Measurements from ENCODE around the gene CASQ1.

CASQ1 gene

DNA sequence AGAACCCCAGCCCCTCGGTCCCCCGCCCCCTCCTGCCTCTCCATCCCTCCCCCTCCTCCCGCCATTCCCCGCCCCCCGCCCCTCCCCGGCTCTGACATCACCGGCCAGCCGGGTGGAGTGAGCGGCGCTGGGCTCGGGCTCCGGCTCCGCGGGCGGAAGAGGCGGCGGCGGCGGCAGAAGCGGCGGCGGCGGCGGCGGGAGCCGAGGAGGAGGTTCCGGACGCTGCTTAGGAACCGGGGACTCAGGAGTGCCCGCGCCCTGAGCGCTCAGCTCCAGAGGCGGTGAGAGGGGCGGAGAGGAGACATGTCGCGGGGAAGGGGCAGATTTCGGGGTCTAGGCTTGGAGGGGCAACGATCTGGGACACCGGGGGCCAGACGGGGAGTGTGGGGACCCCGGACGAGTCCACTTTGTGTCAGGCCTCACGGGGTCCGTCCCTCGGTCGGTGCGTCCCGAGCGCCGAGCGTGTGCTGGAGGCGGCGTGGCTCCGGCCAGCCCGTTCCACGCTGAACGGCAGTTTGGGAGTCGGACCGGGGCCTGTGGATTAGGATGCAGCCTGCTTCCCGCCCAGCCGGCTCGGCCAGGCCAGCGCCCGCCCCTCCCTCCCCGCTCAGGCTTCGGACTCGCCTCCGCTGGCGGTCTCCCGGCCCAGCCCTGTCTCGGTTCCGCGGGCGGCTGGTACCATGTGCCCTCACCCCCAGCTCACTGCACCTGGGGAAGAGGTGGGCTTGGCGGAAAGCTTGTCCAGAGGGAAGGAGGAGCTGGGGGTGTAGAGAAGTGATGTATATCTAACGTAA lies 15.1 kb downstream of the CASQ1 start, which contains the start of gene PEA15:
TSS of gene PEA15 (plus strand) at position 143 of the 794 bp plus-strand sequence. CDS start 6,161 bp downstream, outside the sequence.
- Histone ChIP-seq H3K4me1 (ENCODE audit: control insufficient read depth, insufficient read depth, low read length) (peaks cover 54% of the 10 kb centered on the region), H3K27me3 (ENCODE audit: control insufficient read depth in 1 of 2, insufficient read depth in 2 of 2, low read length in 2 of 2) (no peaks in the 10 kb centered on the region), H3K36me3 (ENCODE audit: control insufficient read depth in 2 of 2, insufficient read depth in 2 of 2, low read length in 2 of 2) (peaks cover 0 to 6% of the 10 kb centered on the region in 2 donors), H3K9ac (ENCODE audit: low read length in 2 of 2) (peak within 1 kb of the TSS; percentile 90 to 92), H3K27ac (ENCODE audit: low read length) (peak within 1 kb of the TSS; percentile 85), H3K4me3 (ENCODE audit: low read length in 2 of 2) (peak within 1 kb of the TSS; percentile 91 to 93), H3K9me3 (ENCODE audit: control insufficient read depth in 2 of 2, low read length in 2 of 2) (no peaks in the 10 kb centered on the region)

DNA sequence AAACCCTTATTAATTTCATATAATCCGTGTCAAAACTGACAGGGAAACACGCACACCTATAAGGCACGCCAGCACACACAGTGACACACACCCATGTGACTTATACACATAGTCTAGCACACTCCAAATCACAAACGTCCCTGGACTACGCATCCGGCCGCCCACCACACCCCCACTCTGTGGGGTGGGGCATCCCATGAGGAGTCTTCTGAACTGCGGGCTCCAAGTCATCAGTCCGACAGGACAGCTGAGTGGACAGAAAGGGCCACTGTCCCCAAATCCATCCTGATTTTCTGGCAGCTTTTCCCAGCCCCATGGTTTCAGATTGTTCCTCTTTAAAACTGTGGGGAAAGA lies 15.6 kb downstream of the CASQ1 start:
- peaks cover 0 to 6% of the 10 kb centered on the region in 2 donors for H3K36me3 ChIP-seq (ENCODE audit: control insufficient read depth in 2 of 2, insufficient read depth in 2 of 2, low read length in 2 of 2)
- peak overlapping the region; percentile 90 to 92 for H3K9ac ChIP-seq (ENCODE audit: low read length in 2 of 2)
- peaks cover 60% of the 10 kb centered on the region for H3K4me1 ChIP-seq (ENCODE audit: control insufficient read depth, insufficient read depth, low read length)
- H3K27ac ChIP-seq (ENCODE audit: low read length): peak overlapping the region; percentile 85
- H3K27me3 ChIP-seq (ENCODE audit: control insufficient read depth in 1 of 2, insufficient read depth in 2 of 2, low read length in 2 of 2): no peaks in the 10 kb centered on the region
- H3K4me3 ChIP-seq (ENCODE audit: low read length in 2 of 2): peak overlapping the region; percentile 91 to 93
- no peaks in the 10 kb centered on the region for H3K9me3 ChIP-seq (ENCODE audit: control insufficient read depth in 2 of 2, low read length in 2 of 2)

DNA sequence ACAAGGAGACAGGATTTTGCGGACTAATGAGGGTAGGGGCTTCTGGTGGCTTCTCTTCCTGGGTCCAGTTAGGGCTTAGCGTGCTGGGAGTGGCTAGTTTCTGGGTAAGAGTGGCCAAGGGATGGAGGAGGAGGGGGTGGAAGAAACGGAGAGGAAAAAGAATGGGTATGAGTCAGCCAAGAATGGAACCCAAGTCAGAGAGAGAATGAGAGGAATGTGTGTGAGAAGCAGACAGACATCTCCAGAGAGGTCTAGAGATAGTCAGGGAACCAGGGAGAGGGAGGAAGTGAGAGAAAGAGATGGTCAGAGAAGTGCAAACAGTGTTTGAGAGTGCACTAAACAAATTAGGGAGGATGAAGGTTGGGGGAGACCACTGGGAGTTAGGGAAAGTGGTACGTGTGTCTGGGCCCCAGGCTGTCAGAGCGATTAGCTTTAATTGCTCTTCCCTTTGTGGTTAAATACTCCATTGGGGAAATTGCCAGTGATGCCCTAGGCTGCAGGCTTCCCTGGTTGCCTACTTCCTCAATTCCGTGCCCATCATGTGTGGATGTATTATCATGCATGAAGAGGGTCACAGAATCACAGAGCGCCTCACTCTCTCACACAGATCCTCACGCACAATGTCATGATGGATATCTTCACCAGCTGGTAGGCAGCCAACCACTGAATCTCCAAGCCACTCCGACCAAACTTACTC lies 16.2 kb downstream of the CASQ1 start:
- Histone ChIP-seq H3K9ac (ENCODE audit: low read length in 2 of 2) (peak overlapping the region; percentile 90 to 92), H3K4me3 (ENCODE audit: low read length in 2 of 2) (peak overlapping the region; percentile 91 to 93), H3K27ac (ENCODE audit: low read length) (peak overlapping the region; percentile 85)

DNA sequence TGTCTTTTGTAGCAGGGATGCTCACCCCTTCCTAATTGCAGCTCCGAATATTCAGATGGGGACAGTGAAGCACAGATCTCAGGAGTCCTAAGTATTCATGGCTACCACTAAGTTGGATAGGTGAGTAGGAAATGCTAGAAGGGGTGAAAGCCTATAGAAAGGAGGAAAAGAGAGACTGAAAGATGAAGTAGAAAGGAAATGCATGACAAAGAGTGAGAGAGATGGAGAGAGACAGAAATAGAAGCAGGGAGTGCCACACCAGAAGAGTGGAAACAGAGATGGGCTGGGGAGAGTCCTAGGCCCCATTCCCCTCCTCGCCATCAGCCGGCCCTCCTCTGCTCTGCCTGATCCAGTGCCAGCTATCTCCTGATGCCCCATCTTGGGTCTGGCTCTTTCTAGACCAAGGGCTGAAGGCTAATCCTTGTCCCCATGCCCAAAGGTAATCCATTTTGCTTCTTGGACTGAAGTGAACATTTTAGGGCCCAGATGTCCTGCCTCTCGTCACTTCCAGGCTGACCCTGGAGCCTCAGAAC lies 16.8 kb downstream of the CASQ1 start:
- peak overlapping the region; percentile 85 for H3K27ac ChIP-seq (ENCODE audit: low read length)
- no peaks in the 10 kb centered on the region for H3K9me3 ChIP-seq (ENCODE audit: control insufficient read depth in 2 of 2, low read length in 2 of 2)
- H3K27me3 ChIP-seq (ENCODE audit: control insufficient read depth in 1 of 2, insufficient read depth in 2 of 2, low read length in 2 of 2): no peaks in the 10 kb centered on the region
- peak overlapping the region; percentile 91 to 93 for H3K4me3 ChIP-seq (ENCODE audit: low read length in 2 of 2)
- H3K36me3 ChIP-seq (ENCODE audit: control insufficient read depth in 2 of 2, insufficient read depth in 2 of 2, low read length in 2 of 2): peaks cover 9 to 15% of the 10 kb centered on the region in 2 donors
- H3K4me1 ChIP-seq (ENCODE audit: control insufficient read depth, insufficient read depth, low read length): peaks cover 62% of the 10 kb centered on the region
- H3K9ac ChIP-seq (ENCODE audit: low read length in 2 of 2): peak overlapping the region in 1 of 2 donors; percentile 92

More for the DNA sequence above, 16.2 kb downstream of the CASQ1 start:
- Histone ChIP-seq H3K4me1 (ENCODE audit: control insufficient read depth, insufficient read depth, low read length) (peaks cover 62% of the 10 kb centered on the region), H3K36me3 (ENCODE audit: control insufficient read depth in 2 of 2, insufficient read depth in 2 of 2, low read length in 2 of 2) (peaks cover 3 to 11% of the 10 kb centered on the region in 2 donors), H3K9me3 (ENCODE audit: control insufficient read depth in 2 of 2, low read length in 2 of 2) (no peaks in the 10 kb centered on the region), H3K27me3 (ENCODE audit: control insufficient read depth in 1 of 2, insufficient read depth in 2 of 2, low read length in 2 of 2) (no peaks in the 10 kb centered on the region)

DNA sequence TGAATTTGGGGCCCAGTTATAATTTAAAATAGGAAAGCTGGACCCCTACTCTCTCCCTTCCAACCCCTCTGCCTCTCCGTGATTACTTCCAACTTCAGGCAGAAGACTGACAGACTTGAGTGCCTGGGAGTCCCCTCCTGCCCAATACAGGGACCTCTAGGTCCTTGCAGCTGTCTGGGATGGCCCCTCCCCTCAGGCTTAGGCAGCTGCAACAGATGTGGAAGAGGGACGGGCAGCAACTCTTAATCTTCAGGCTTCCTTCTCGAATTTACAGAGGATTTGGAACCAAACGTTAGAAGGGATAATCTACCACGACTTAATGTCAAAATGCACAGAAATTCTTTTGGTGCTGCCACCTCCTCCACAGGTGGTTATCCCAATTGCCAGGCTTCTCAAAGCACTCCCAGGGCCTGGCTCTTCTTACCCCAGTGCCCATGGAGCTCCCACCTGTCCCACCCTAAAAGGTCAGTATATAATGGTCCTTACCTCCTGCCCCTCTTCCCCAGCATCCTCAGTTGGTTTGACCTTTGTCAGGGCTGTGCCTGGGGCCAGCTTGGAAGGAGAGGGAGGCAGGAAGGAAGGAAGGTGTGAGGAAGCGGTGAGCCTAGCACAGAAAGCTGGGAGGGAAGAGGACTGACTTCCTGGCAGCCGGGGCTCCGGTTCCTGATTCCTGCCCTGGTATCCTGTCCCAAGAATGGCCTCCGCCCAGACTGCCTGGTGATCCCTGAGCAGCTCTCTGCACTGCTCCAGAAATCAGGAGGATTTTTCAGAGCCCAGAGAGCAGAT lies 17.6 kb downstream of the CASQ1 start:
- H3K4me3 ChIP-seq (ENCODE audit: low read length in 2 of 2): no peak overlapping the region
- H3K9ac ChIP-seq (ENCODE audit: low read length in 2 of 2): no peak overlapping the region
- no peaks in the 10 kb centered on the region for H3K9me3 ChIP-seq (ENCODE audit: control insufficient read depth in 2 of 2, low read length in 2 of 2)
- peaks cover 14 to 23% of the 10 kb centered on the region in 2 donors for H3K36me3 ChIP-seq (ENCODE audit: control insufficient read depth in 2 of 2, insufficient read depth in 2 of 2, low read length in 2 of 2)
- H3K4me1 ChIP-seq (ENCODE audit: control insufficient read depth, insufficient read depth, low read length): peaks cover 62% of the 10 kb centered on the region
- no peaks in the 10 kb centered on the region for H3K27me3 ChIP-seq (ENCODE audit: control insufficient read depth in 1 of 2, insufficient read depth in 2 of 2, low read length in 2 of 2)
- H3K27ac ChIP-seq (ENCODE audit: low read length): peak overlapping the region; percentile 58

DNA sequence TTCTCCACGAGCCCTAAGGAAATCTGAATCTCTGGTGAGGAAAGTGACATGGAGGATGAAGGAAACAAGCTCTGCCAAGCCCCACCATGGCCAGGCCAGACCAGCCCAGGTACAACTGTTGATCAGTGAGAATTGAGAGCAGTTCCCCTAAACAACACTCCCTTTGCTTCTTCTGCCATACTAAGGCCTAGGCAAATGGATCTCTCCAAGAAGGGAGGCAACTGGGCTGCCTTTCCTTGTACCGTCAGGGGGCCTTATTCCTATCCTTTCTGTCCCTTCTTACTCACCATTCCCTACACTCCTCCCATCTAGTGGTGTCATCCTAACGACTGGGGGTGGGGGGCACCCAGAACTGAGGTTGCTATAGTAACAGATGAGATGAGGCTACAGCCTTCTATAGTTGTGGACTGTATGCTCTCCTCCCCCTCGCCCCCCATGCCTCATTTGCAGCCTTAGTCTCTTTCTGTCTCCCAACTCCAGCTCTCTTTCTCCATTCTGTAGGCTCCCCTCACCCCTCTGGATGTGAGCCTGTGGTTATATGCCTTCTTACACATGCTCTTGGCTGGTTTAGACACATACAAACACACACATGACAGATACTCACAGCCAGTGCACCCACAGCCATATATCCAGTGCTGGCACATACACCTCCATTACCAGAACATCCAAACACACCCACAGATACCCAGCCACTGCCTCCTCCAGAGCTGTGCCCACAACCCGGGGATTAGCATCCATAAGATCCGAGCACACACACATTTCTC lies 18.4 kb downstream of the CASQ1 start:
- Histone ChIP-seq H3K36me3 (ENCODE audit: control insufficient read depth in 2 of 2, insufficient read depth in 2 of 2, low read length in 2 of 2) (peaks cover 21 to 28% of the 10 kb centered on the region in 2 donors), H3K9ac (ENCODE audit: low read length in 2 of 2) (no peak overlapping the region), H3K4me1 (ENCODE audit: control insufficient read depth, insufficient read depth, low read length) (peaks cover 62% of the 10 kb centered on the region), H3K27ac (ENCODE audit: low read length) (peak overlapping the region; percentile 58), H3K27me3 (ENCODE audit: control insufficient read depth in 1 of 2, insufficient read depth in 2 of 2, low read length in 2 of 2) (no peaks in the 10 kb centered on the region), H3K4me3 (ENCODE audit: low read length in 2 of 2) (peak overlapping the region in 1 of 2 donors; percentile 29), H3K9me3 (ENCODE audit: control insufficient read depth in 2 of 2, low read length in 2 of 2) (no peaks in the 10 kb centered on the region)

DNA sequence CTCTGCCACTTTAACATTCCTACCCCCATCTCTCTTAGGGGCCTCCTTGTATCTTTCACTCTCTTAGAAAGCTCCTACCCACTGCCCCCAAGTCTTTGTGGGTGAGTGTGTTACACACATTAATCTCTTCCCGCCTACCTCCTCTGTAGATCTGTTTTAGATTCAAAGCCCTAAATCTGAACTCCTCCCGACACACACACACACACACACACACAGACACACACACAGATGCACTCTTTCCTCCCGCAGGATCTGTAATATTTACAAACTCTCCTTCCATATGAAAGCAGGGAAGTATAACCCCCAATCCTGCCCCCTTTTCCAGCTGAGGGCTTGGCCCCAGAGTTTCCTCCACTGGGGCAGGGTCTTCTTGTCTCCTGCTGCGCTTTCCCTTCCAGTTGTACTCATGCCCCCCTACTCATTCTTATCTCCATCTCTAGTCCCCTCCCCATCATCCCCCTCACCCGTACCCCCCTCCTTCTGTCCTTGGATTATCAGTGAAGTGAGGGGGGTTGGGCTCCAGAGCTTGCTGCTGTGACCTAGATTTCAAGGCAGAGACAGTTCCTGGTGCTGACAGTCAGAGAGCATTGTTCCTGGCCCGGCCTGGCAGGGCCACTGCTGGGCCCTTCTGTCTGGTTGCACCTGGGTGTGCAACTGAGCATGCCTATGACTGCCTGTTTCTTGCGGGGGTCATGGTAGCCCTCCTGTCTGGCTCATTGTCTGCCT lies 19.1 kb downstream of the CASQ1 start:
- Histone ChIP-seq H3K4me1 (ENCODE audit: control insufficient read depth, insufficient read depth, low read length) (peaks cover 59% of the 10 kb centered on the region), H3K9ac (ENCODE audit: low read length in 2 of 2) (peak overlapping the region in 1 of 2 donors; percentile 36), H3K27me3 (ENCODE audit: control insufficient read depth in 1 of 2, insufficient read depth in 2 of 2, low read length in 2 of 2) (no peaks in the 10 kb centered on the region), H3K36me3 (ENCODE audit: control insufficient read depth in 2 of 2, insufficient read depth in 2 of 2, low read length in 2 of 2) (peaks cover 26 to 36% of the 10 kb centered on the region in 2 donors), H3K4me3 (ENCODE audit: low read length in 2 of 2) (peak overlapping the region in 1 of 2 donors; percentile 29), H3K27ac (ENCODE audit: low read length) (peak overlapping the region; percentile 58), H3K9me3 (ENCODE audit: control insufficient read depth in 2 of 2, low read length in 2 of 2) (no peaks in the 10 kb centered on the region)

DNA sequence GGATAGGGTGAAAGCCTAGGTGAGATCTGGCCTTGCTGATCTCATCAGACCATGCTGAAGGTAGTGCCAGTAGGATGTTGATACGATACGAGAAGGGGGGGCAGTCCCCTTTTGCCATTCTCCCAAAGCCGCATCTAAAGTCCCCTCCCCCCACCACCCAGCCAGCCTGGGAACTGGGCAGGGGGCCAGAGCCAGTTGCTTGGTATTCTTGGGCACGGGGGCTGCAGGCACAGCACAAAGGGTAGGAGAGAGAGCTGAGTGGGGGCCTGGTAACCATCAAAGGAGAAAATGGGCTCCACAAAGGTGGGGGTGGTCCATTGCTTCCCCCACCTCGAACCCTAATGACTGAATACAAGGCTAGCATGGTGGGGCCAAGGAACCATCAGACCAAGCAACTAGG lies 20.2 kb downstream of the CASQ1 start:
- Histone ChIP-seq H3K9me3 (ENCODE audit: control insufficient read depth in 2 of 2, low read length in 2 of 2) (no peaks in the 10 kb centered on the region), H3K9ac (ENCODE audit: low read length in 2 of 2) (no peak overlapping the region), H3K4me3 (ENCODE audit: low read length in 2 of 2) (no peak overlapping the region), H3K36me3 (ENCODE audit: control insufficient read depth in 2 of 2, insufficient read depth in 2 of 2, low read length in 2 of 2) (peaks cover 37 to 47% of the 10 kb centered on the region in 2 donors), H3K27ac (ENCODE audit: low read length) (peak overlapping the region; percentile 37), H3K4me1 (ENCODE audit: control insufficient read depth, insufficient read depth, low read length) (peaks cover 55% of the 10 kb centered on the region), H3K27me3 (ENCODE audit: control insufficient read depth in 1 of 2, insufficient read depth in 2 of 2, low read length in 2 of 2) (no peaks in the 10 kb centered on the region)

DNA sequence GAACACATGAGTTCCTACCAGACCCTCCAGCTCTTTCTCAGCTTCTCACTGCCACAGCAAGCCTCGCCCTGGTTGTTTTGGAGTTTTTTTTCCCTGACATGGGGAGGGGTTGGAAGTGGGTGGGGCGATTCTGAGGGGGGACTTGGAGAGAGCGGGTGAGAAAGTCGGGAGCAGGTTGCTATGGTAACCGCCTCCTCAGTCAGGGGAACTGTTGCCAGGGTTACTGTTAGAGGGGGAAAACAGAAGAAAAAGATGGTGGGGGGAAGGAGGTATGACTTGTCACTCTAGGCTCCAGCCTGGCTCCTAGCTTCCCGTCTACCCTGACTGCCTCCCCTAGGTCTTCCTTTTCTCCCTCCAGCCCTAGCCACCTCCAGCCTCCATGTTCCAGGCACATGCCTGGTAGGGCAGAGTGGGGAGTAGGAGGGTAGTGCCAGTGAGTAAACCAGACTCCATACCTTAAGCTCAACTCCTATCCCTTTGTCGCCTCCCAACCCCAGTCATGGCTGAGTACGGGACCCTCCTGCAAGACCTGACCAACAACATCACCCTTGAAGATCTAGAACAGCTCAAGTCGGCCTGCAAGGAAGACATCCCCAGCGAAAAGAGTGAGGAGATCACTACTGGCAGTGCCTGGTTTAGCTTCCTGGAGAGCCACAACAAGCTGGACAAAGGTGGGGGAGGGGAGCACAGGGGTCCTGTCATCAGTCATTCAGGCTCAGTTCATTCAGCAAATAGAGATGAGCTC lies 20.8 kb downstream of the CASQ1 start:
- peaks cover 49% of the 10 kb centered on the region for H3K4me1 ChIP-seq (ENCODE audit: control insufficient read depth, insufficient read depth, low read length)
- H3K9ac ChIP-seq (ENCODE audit: low read length in 2 of 2): no peak overlapping the region
- H3K9me3 ChIP-seq (ENCODE audit: control insufficient read depth in 2 of 2, low read length in 2 of 2): no peaks in the 10 kb centered on the region
- peaks cover 44 to 53% of the 10 kb centered on the region in 2 donors for H3K36me3 ChIP-seq (ENCODE audit: control insufficient read depth in 2 of 2, insufficient read depth in 2 of 2, low read length in 2 of 2)
- H3K27me3 ChIP-seq (ENCODE audit: control insufficient read depth in 1 of 2, insufficient read depth in 2 of 2, low read length in 2 of 2): no peaks in the 10 kb centered on the region
- peak overlapping the region; percentile 37 for H3K27ac ChIP-seq (ENCODE audit: low read length)
- H3K4me3 ChIP-seq (ENCODE audit: low read length in 2 of 2): no peak overlapping the region

Data from stomach smooth muscle (tissue), 2 donors.